ENCODE results near the gene NTN1. TPM values are rescaled to one million over a fixed set of nuclear protein-coding genes. Genes with fewer than 3 reads are reported as not detected.

The NTN1 gene
- total RNA-seq, 1 experiment from 2014 or later: 14.5 TPM

GRCh38 chr17:9203771-9204425 is 182.6 kb downstream of the NTN1 start:
- Histone ChIP-seq H3K36me3 (ENCODE audit: control insufficient read depth, insufficient read depth, low read length) (no peaks in the 10 kb centered on the region), H3K4me1 (ENCODE audit: control insufficient read depth, insufficient read depth, low read length) (no peaks in the 10 kb centered on the region), H3K4me3 (ENCODE audit: low read depth in 2 of 2, low read length in 2 of 2) (no peak overlapping the region), H3K9me3 (ENCODE audit: control insufficient read depth, insufficient read depth, low read depth, low read length) (no peaks in the 10 kb centered on the region), H3K27me3 (ENCODE audit: control insufficient read depth, insufficient read depth, low read length) (no peaks in the 10 kb centered on the region), H3K27ac (ENCODE audit: low read length) (no peak overlapping the region)
- POLR2A ChIA-PET: no interaction called here
- ATAC-seq (no peak), DNase-seq (ENCODE audit: low read depth, low spot score) (no peak)
- TF ChIP-seq, protein P1, sequence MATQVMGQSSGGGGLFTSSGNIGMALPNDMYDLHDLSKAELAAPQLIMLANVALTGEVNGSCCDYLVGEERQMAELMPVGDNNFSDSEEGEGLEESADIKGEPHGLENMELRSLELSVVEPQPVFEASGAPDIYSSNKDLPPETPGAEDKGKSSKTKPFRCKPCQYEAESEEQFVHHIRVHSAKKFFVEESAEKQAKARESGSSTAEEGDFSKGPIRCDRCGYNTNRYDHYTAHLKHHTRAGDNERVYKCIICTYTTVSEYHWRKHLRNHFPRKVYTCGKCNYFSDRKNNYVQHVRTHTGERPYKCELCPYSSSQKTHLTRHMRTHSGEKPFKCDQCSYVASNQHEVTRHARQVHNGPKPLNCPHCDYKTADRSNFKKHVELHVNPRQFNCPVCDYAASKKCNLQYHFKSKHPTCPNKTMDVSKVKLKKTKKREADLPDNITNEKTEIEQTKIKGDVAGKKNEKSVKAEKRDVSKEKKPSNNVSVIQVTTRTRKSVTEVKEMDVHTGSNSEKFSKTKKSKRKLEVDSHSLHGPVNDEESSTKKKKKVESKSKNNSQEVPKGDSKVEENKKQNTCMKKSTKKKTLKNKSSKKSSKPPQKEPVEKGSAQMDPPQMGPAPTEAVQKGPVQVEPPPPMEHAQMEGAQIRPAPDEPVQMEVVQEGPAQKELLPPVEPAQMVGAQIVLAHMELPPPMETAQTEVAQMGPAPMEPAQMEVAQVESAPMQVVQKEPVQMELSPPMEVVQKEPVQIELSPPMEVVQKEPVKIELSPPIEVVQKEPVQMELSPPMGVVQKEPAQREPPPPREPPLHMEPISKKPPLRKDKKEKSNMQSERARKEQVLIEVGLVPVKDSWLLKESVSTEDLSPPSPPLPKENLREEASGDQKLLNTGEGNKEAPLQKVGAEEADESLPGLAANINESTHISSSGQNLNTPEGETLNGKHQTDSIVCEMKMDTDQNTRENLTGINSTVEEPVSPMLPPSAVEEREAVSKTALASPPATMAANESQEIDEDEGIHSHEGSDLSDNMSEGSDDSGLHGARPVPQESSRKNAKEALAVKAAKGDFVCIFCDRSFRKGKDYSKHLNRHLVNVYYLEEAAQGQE (IDR thresholded peaks at IDR 0.05; ENCODE audit: insufficient read depth in 1 of 2, low read depth in 2 of 2, low read length in 1 of 2): no peak
- TF ChIP-seq CTCF (IDR thresholded peaks at IDR 0.05): no peak
- no peak for TF ChIP-seq POLR2AphosphoS5 (IDR thresholded peaks at IDR 0.05; ENCODE audit: low read depth, low read length)
- no peak for TF ChIP-seq TCF7L2 (IDR thresholded peaks at IDR 0.05; ENCODE audit: low read depth, low read length)
- no peak for TF ChIP-seq SIN3A (IDR thresholded peaks at IDR 0.05; ENCODE audit: borderline replicate concordance, insufficient read depth, low read depth, low read length)
- no TSS peak for BruUV-seq (replicated peaks)
- in situ Hi-C loops (cut with HindIII; ENCODE audit: low pct_unique_long_range_greater_than_20kb, low sequenced_read_pairs): no loop called here
- intact Hi-C loops (cut with micrococcal nuclease; ENCODE audit: unreplicated experiment): no loop called here
- CTCF ChIA-PET: interaction anchor here (0.8 kb wide), 1 partner anchor 19 kb away, joined by 5 read pairs; no protein-coding TSS in a partner anchor

DNA sequence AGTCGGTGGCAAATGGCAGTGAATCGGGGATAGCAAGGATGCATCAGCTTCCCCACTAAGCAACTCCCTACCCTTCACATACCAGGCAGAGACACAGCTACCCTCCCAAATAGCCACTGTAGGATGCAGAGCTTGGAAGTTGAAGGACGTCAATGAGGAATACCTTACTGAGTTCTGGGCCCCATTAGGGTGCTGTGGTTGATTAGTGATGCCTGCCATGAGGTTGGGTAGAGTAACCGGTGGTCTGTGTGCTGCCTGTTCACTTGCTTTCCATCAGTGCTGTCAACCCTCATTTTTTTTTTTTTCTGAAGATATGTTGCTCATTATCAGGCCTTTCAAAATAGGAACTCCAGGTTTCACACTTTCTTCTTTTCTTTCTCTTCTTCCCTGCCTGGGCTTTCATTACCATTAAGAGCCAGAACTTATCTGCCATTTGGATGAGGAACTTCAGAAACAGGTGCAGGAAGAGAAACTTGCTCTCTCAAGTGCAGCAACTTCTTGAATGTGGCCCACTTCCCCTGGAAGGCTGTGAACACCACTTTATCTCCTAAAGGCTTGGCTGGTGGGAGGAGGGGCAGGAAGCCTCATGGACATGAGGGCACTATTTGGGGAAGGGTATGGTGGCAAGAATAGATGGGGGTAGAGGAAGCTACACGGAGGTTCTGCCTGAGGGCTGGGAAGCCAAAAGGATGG is 183.5 kb downstream of the NTN1 start:
- ATAC-seq: no peak
- TF ChIP-seq SIN3A (IDR thresholded peaks at IDR 0.05; ENCODE audit: borderline replicate concordance, insufficient read depth, low read depth, low read length) (no peak), TCF7L2 (IDR thresholded peaks at IDR 0.05; ENCODE audit: low read depth, low read length) (no peak), POLR2AphosphoS5 (IDR thresholded peaks at IDR 0.05; ENCODE audit: low read depth, low read length) (no peak), CTCF (IDR thresholded peaks at IDR 0.05) (no peak)
- TF ChIP-seq, protein P1 (IDR thresholded peaks at IDR 0.05; ENCODE audit: insufficient read depth in 1 of 2, low read depth in 2 of 2, low read length in 1 of 2): no peak
- no peak overlapping the region for H3K27ac ChIP-seq (ENCODE audit: low read length)
- BruUV-seq (replicated peaks): no TSS peak
- H3K36me3 ChIP-seq (ENCODE audit: control insufficient read depth, insufficient read depth, low read length): no peaks in the 10 kb centered on the region
- intact Hi-C loops (cut with micrococcal nuclease; ENCODE audit: unreplicated experiment): no loop called here
- DNase-seq (ENCODE audit: low read depth, low spot score): no peak
- ChIA-PET POLR2A (no interaction called here), CTCF (interaction anchor here (0.8 kb wide), 1 partner anchor 18 kb away, joined by 5 read pairs; no protein-coding TSS in a partner anchor)
- in situ Hi-C loops (cut with HindIII; ENCODE audit: low pct_unique_long_range_greater_than_20kb, low sequenced_read_pairs): no loop called here
- H3K9me3 ChIP-seq (ENCODE audit: control insufficient read depth, insufficient read depth, low read depth, low read length): no peaks in the 10 kb centered on the region
- H3K4me1 ChIP-seq (ENCODE audit: control insufficient read depth, insufficient read depth, low read length): no peaks in the 10 kb centered on the region
- no peak overlapping the region for H3K4me3 ChIP-seq (ENCODE audit: low read depth in 2 of 2, low read length in 2 of 2)
- no peaks in the 10 kb centered on the region for H3K27me3 ChIP-seq (ENCODE audit: control insufficient read depth, insufficient read depth, low read length)
